Measurements from ENCODE around the gene OR7A5.

DNA sequence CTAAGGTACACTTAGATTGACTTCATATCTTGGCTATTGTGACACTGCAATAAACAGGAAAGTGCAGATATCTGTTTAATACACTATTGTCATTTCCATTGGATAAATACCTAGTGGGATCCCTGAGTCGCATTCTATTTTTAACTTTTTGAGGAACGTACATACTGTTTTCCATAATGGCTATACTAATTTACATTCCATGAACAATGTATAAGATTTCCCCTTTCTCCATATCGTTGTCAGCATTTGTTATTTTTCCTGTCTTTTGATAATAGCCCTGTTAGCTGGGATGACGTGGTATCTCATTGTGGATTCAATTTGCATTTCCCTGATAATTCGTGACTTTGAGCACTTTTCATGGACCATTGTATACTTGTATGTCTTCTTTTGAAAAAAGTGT lies 33.5 kb upstream of the OR7A5 start:
- TF ChIP-seq CTCF (IDR thresholded peaks at IDR 0.05) (no peak), POLR2A (IDR thresholded peaks at IDR 0.05) (no peak)
